Liver (tissue), 3 donors: ENCODE results near the gene MTCH1.

Experiments
- GABPA ChIP-seq, 2 donors: IDR thresholded peaks in 1 of 2; conservative IDR thresholded peaks in 1 of 2; 2 replicates each; pipeline ENCODE4 v1.6.1; 2016; ENCODE audit warnings: antibody characterized with exemption in 2 of 2, mild to moderate bottlenecking in 1 of 2, moderate library complexity in 1 of 2
- TAF1 ChIP-seq: conservative IDR thresholded peaks from 2 replicates; pipeline ENCODE4 v1.6.1; 2016; ENCODE audit warnings: antibody characterized with exemption, mild to moderate bottlenecking
- TF ChIP-seq, protein P1 (sequence below): fragments of 150-350 bp; IDR thresholded peaks from 2 replicates; pipeline ENCODE4 v1.5.1; 2017; ENCODE audit warnings: improper control_type of control experiment, low read depth, low read length; ENCODE audit not compliant: missing input control
- donor health status: healthy.
- donor health status: healthy.

DNA sequence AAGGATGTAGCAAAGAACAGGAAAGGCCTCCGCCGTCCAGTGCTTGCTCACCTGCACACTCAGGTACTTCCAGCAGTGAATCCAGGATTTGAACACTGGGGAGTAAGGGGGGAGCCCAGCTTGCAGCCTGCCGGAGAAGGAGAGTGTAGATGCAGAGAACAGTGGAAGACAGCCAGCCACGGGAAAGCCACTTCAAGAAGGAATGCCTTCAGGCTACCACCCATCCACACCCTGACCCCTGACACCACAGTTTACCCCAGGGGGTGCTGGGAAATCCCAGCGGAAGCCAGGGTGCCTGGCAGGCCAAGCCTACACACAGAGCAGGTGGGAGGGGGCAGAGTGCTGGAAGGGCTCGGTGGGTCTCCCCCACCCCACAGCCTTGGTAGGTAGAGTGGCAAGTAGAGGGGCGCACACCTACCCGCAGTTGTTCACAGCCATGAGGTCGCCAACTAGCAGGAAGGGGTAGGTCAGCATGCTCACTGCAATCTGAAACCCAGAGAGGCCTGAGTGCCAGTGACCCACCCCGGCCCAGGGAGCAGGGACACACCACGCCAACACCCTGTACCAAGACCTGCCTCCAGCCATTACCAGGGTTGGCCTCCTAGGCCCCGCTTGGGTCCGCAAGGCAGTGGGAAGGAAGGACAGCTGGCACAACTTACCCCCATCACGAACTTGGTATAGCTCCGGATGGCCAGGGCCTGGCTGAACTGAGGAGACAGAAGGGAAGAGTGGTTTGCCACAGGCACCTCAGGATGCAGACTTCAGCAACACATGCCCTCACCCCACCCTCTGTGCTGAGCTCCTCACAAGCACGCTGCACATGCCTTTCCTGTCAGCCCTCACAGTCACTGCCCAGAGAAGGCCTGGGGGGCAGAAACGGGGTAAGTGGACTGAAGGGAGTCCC lies 15.8 kb downstream of the MTCH1 start:
- TF ChIP-seq, protein P1, sequence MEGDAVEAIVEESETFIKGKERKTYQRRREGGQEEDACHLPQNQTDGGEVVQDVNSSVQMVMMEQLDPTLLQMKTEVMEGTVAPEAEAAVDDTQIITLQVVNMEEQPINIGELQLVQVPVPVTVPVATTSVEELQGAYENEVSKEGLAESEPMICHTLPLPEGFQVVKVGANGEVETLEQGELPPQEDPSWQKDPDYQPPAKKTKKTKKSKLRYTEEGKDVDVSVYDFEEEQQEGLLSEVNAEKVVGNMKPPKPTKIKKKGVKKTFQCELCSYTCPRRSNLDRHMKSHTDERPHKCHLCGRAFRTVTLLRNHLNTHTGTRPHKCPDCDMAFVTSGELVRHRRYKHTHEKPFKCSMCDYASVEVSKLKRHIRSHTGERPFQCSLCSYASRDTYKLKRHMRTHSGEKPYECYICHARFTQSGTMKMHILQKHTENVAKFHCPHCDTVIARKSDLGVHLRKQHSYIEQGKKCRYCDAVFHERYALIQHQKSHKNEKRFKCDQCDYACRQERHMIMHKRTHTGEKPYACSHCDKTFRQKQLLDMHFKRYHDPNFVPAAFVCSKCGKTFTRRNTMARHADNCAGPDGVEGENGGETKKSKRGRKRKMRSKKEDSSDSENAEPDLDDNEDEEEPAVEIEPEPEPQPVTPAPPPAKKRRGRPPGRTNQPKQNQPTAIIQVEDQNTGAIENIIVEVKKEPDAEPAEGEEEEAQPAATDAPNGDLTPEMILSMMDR = no peak
- TF ChIP-seq TAF1 = no peak
- no peak for TF ChIP-seq GABPA (IDR thresholded peaks at IDR 0.05 in 1 of 2, conservative IDR thresholded peaks at IDR 0.05 in 1 of 2)
